Mesenteric fat pad (tissue), 1 donor: ENCODE data around the gene AMOTL2. TPM values are rescaled to one million over a fixed set of nuclear protein-coding genes. Genes with fewer than 3 reads are reported as not detected.

Source experiments
- DNase-seq: peaks from one replicate; pipeline ENCODE4 v3.0.0-alpha.2; 2020; ENCODE audit warnings: low spot score
- total RNA-seq: library from RNA; stranded (reverse); fragmentation: NEBNext Ultra II Directional; extraction: Animal tissue kit (Norgen Biotek cat#: 25700); gene quantifications from one replicate; pipeline ENCODE4 v1.2.1, GENCODE V29; 2021
- donor health status: DM: yes; HTN: yes; CAD: no.

AMOTL2 gene
- total RNA-seq, 1 donor from 2014 or later, result 272 TPM

DNA sequence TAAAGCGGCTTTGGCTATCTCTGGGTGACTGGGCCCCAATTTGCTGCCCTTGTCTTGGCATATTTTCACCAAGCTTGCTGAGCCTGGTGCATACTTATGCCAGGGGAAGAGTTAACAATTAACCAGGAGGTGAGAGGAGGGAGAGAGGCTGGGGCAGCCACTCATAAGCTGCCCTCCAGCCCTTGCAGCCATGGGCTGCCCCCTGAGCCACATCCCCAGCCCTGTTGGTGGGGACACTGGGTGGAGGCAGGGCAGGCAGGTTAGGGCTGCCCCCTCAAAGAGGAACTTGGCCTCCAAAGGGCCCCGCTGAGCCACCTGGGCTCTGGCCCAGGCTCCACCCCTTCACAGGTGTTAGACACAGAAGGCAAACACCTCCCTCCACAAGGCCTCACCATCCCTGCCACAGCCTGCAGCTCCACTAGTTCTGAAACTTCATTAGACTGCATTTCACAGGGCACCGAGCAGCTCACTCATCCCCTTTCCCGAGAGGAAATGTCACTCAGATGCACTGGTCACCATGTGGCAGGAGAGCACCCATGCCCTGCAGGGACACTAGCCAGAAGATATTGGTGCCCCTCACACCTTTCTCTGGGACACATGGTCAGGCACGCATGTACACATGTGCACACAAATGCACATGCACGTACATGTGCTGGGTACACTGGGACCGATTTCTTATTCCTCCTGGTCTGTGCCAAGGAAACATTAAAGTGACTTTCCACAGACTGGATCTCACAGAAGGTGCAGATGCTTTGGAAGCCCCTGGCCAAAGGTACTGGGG lies 20.2 kb downstream of the AMOTL2 start:
- DNase-seq, result no peak

DNA sequence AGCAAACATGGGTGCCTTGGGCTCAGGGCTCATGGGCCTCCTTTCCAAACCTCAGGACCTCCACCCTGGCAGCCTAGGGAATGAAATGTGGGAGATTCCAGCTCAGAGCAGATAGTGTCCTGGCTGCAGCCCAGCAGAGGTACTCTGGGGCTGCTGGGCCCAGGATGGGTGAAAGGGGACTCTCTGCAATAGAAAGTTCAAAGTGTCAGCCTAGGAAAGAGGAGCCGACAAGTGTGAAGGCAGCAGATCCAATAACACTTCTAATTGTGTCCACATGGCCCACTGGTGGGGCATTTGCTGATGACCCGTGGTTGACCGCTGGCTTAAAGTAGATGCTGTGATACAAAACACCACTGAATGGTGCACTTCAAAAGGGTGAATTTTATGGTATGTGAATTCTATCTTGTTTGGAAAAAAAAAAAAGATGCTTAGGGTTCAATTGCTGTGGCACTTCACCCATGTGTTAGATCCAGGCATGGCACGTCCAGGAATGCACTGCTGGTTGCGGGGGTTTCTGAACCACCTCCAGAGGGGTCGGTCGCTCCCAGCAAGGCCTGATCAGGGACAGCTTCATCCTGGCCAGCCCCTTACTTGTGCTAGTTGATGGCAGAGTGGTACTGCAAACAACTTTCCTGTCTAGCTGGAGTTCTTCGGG lies 20.9 kb downstream of the AMOTL2 start:
- DNase-seq, result no peak

DNA sequence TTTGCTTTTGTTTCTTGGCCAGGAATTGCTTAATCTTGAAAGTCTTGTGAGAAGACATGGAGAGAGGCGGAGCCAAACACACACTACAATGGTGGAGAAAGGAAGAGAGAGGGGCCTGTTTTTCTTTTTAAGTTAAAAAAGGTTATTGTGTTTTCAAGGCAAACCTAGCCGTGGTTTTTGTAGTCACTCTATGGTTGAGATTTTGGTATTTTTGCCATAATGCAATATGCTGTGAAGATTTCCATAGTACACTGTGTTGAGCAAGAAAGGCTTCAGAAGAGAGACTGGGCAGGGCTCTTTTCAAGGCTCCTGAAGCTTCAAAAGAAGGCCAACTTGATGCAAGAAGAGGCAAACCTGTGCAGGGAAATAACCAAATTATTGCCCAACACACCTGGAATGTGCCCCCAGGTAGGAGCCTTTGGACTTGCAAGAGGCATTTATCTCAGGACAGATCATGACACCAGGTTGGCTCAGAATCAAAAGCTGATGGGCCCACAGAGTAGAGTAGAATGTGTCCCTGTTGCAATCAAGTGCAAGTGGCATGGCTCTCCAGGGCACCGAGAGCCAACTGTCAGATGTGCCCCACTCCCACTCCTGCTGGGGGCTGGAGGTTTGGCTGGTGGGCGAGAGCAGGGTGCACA lies 22.1 kb downstream of the AMOTL2 start:
- no peak for DNase-seq

DNA sequence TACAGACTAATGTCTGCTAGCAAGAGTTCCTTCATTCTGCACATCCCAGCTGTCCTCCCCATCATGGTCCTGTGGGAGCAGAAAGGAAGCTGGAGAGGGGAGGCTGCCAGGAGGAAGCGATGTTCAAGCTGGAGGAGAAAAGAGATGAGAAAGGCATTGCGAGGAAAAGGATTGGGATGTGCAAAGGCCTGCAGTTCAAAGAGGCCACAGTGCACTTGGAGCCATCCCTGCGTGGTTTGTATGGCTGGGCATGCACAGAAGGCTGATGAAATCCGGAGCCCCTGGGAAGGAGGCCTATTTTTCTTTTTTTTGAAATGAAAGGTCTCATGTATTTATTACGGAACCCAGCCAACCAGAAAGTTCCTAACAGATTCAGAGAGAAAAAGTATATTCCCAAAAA lies 22.8 kb downstream of the AMOTL2 start:
- no peak for DNase-seq

DNA sequence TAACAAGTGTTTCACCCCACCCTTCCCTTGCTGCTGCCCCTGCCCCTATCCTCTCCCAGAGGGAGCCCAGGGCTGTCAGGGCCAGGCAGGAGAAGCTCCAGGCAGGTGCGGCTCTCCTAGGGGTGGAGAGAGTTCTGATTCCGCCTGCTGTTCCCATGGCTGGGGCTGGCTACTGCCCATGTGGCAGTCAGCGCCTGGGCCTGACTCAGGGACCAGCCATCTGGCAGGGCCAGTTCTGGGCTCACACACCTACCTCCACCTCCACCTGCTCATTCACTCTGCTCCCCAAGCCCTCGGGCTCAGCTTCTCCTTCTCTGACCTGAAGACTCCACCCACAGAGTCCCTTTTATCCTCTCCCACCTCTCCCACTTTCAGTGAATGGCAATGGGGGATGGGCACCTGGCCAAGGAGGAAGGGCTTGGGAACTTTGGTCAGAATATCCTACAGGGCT lies 23.4 kb downstream of the AMOTL2 start:
- no peak for DNase-seq

DNA sequence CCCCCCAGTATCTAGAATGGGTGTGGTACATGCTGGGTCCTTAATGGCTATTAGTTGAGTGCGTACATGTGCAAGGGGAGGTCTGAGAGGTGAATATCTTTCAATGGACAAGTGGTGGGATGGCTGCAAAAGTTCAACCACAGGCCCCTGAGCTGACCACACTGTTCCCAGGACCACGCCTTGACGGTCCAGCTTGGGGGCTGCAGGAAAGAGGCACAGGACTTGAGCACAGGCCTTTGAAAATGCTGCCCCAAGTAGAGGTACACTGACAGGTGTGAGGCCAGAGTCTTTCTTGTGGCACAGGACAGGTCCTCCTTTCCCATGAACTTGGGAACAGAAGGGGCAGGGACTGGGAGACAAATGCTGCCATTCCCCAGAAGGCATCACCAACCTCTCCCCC lies 24.0 kb downstream of the AMOTL2 start:
- no peak for DNase-seq

DNA sequence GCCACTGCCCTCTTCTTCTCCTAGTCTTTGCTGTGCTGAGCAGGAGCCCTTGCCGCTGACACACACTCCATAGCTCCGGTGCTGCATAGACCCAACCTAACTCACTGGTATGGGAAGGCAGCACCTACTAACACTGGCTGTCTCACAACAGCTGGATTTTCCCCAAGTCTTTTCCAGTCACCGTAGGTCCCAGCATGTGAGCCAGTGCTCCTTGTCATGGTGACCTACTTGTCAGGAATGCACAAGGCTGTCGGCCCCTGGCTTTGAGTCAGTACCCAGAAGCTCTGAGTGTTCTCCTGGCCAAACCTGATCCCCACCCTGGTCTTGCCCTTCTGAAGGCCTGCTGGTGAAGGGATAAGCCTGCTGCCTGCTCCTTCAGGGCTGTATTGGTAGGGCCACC lies 25.7 kb downstream of the AMOTL2 start:
- DNase-seq, result no peak

DNA sequence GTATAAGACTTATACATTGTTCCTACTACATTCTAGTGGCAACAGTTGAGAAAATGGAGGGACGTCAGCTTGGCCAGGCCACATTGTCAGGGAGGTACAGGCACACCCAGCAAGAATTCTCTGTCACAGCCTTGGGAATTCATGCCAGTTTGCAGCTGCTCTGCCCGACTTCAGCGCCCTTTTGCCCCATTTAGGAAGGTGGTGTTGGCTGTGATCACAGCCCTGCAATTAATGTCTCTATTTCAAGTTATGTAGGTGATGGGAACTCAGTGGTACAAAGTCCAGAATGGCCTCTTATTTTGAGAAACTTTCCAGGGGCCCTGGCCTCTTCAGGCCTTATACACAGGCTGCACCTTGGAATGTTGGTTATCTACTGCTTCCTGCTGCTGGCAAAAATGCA lies 26.7 kb downstream of the AMOTL2 start:
- no peak for DNase-seq

DNA sequence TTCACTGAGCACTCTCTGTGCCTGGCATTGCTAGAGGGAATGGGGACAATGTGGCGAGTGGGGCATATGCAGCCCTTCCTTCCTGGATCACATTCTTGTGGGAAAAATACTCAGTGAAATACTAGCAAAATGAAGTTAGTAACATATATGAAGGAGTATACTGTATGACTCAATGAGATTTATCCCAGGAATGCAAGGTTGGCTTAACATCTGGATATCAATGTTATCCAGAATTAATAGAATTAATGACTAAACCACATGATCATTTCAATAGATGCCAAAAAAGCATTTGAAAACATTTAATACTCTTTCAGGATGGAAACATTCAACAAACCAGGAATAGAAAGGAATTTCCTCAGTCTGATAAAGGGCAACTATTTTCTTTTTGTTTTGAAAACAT lies 27.5 kb downstream of the AMOTL2 start:
- DNase-seq, result no peak

DNA sequence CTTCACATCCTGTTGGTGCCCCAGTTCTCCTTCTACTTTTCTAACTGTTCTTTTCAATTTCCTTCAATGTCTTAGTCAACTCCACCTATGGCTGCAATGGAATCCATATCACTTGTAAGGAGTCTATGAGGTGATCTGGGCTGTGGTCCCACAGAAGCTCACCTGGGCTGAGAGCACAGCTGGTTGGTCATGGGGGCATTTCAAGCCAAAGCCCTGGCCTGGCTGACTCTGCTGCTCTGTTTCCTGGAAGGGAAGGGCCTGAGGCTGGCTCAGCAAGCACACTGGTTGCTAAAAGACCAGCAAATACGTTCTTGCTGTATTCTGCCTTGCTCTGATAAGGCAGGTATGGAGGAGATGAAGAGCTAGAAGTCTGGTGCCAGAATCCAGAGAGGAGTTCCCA lies 29.0 kb downstream of the AMOTL2 start:
- DNase-seq, result peak; percentile 43

DNA sequence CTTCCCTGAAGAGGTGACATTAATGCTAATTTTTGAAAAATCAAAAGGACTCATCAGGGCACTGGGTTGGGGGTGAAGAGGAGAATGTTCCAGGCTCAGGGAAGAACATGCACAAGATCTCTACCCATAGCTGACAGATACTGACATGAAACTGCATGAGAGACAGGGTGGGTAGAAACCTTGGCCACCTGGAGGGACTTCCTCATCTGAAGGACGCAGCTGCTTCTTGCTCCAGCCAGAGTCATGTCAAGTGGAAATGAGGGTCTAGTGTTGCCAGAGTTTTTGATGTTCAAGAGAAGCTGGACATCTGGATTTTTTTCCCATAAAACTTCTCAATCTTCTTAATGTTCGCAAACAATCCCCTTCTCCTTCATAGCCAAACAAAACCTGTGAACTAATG lies 29.7 kb downstream of the AMOTL2 start:
- DNase-seq, result no peak

DNA sequence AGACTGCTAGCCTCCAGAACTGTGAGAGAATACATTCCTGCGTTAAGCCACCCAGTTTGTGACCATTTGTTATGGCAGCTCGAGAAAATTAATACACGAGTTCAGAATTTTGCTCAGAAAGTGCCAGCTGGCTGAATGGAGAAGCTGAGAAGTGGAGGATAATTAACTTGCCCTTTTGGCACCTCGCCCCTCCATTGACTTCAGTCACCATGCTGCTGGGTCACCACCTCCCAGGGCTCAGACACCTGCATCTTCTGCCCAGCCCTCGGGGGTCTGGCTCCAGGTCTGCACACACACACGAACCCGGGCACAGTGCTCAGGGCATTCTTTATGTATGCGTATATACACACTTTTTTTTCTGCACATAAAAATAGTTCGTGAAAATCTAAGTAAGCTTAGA lies 32.0 kb downstream of the AMOTL2 start:
- DNase-seq, result peak; percentile 59

DNA sequence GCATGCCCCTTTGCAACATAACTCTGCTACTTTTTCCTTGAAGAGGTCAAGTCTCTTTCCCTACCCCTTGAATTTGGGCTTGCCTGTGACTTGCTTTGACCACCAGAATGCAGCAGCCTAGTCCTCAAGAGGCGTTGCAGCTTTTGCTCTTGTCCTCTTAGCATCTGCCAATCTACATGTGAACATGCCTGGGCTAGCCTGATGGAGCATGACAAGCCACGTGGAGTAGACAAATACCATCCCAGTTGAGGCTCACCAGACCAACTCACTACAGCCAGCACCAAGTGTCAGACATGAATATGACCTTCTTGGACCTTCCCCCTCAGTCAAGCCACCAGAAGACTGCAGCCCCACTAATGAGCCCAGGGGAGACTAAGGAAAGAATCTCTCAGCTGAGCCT lies 32.9 kb downstream of the AMOTL2 start:
- peak; percentile 57 for DNase-seq

DNA sequence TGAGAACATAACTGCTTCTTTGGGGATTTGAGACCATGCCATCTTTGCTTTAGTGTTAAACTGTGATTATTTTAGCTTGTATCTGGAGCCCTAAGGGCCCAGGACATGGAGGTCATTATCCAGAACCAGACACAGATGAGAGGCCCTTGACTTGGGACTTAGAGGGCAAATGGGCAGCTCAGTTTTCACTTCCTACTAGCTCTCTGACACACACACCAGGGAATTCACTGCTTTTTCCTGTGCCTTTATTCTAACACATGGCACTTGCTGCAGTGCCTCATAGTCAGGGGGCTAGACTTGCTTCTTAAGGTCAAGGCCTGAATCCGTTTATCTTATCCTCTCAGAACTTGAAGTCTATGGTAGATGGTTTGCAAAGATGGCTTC lies 33.3 kb downstream of the AMOTL2 start:
- DNase-seq, result no peak

DNA sequence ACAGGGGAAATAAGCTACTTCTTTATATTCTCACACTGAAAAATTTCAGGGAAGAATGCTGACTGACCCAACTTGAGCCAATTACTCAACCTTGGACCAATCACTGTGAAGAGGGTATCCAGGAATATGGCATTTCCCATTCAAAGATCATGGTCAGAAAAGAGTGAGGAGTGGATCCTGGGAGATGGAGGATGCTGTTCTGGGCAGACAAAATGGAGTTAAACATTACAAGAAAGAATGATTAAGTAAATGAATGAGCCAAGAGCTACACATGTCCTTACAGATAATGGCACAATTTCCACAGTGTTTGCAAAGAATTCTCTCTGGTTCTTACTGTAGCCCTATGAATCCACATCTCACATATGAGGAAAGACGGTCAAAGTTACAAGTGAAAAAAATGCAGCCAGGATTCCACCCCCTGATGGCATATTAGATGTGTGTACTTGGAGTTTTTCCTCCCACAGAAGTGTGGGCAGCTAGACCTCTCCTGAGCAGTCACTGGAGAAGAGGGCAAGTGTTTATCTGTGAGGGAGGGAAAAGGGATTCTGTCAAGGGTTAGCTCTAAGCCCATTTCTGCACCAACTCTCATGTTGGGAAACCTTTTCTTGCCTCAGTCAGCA lies 33.8 kb downstream of the AMOTL2 start:
- no peak for DNase-seq

DNA sequence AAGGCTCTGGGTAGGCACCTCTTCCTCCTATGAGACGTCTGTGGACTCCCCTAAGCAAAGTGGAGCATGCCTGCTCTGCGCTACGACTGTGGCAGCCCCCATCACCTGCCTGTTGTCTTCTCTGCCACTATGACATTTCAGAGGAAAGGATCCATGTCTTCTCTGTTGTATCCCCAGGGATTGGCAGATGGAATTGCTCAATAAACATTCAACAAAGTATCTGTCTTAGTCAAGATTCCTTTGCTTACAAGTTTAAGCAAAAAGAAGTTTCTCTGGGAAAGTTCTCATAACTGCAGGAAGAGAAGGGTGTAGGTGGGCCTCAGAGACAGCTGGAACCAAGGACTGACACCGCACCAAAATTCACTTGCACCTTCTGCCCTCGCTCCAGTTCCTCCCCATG lies 34.3 kb downstream of the AMOTL2 start:
- DNase-seq, result peak; percentile 37

DNA sequence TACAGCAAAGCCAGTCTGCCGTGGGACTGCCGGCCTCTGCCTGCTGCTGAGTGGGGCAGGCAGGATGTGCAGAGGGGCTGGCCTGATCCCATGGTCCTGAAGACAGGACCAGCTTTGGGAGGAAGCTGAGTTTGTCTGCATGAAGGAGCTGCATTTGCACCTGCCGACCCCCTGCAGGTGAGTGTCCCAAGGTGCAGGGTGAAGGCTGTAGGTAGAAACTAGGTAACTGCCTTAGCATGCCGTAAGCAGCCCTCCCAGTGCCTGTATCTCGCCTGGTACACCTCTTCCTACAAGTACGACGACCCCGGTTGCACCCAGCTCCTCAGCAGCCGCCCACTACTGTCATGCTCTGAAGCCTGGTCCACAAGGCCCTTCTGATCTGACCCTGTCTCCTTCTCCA lies 34.9 kb downstream of the AMOTL2 start:
- DNase-seq, result peak; percentile 74

DNA sequence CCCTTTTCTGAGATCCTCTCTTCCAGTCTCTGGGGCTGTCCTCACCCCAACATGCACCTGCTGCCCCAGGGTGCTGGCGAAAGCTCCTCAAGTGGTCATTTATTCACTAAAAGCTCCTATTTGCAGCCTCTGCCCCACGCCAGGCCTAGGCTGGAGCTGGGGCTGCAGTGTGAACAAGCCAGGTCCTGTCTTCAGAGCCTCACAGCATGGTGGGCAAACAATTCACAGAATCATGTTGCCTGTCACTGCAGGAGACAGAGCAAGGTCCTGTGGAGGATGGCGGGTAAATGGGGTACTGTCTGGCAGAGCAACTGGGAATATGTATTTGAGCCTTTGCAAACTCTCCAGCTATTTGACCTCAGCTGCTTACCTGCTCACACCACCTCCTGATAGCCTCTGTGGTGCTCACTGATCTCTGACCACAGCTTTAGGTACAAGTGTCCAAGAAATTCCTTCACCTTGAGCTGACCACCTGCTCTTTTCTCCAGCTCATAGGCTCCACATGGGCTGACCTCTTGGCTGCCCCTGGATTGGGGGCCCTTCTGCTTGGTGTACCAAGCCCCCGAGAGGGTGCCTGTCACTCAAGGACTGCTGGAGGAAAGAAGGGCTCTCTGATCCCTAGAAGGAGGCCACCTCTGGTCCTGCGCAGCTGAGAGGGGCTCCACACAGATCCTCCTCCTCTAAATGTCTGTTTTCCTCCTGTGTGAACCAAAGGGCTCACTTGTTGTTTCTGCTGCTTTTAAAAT lies 35.6 kb downstream of the AMOTL2 start:
- peak; percentile 76 for DNase-seq

DNA sequence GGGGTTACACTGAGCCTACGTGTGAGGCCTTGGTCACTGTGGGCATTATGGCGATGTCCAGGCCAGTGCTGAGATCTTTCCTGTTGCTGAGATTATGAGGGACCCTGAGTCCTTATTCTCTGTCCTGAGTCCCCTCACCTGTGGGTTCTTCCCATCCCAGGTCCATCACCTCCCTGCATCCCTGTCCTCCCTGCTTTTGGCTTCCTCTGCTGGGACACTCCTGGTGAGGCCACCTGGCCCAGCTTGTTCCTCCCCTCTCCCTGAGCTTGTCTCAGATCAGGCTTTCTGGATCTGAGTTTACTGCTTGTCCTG lies 36.1 kb downstream of the AMOTL2 start:
- DNase-seq, result peak; percentile 72

DNA sequence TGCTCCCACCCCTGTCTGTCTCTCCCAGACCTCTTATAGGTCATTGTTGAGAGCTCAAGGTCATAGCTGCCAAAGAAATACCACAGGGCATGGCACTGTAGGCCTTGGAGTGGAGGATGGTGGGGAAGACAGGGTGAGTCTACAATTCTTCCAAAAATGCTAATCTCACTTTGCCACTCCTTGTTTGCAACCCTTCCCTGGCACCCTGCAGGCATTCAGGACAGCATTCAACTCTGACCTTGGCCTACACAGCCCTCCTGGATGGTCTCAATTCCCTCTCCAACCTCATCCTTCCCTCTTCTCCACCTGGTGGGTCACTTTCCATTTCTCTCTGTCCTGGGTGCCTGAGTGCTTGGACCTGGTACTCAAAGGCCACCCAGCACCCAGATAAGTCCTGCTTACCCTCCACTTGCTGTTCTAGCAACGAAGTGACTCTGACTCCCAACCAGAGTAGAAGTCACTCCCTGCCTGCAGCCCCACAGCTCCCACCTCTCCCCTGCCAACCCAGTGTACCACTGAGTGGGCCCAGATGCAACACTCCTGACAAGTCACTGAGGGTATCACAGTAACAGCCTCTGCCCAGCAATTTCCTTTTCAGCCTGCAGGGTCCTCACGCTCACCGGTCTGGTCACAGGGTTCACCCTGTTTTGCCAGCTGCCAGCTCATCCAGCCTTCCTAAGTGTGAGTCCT lies 36.6 kb downstream of the AMOTL2 start:
- no peak for DNase-seq

DNA sequence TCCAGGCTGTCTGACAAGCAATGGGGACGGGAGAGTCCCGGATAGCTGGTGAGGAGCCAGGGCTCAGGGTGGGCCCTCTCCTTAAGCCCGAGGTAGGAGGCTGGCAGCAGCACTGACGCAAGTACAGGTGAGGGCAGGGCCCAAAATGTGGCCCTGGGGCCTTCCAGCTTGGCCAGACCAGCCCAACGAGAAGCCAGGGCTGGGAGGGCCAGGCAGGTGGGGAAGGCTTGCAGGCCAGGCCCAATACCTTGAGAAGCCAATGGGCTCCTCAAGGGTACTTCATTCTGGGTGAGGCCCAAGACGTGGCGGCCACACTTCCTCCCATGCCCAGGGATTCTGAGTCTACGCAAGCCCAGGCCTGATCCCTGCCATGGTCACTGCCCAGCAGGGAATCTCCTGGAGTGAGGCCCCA lies 37.2 kb downstream of the AMOTL2 start:
- DNase-seq, result peak; percentile 73
